Parathyroid adenoma (tissue), 2 donors: Measurements from ENCODE around the gene SH3BP2.

Source experiments
- H2AFZ ChIP-seq: fragments of 300-600 bp; sonication (generic); one replicate; pipeline ENCODE4 v1.7.0; 2017; ENCODE audit warnings: antibody characterized with exemption, mild to moderate bottlenecking
- H3K27ac ChIP-seq: fragments of 300-600 bp; sonication (generic); one replicate; pipeline ENCODE4 v1.7.0; 2017
- H3K27me3 ChIP-seq: fragments of 300-600 bp; sonication (generic); one replicate; pipeline ENCODE4 v1.7.0; 2017; ENCODE audit warnings: low read length; ENCODE audit not compliant: control insufficient read depth, insufficient read depth
- H3K36me3 ChIP-seq: fragments of 300-600 bp; sonication (generic); one replicate; pipeline ENCODE4 v1.7.0; 2017; ENCODE audit warnings: low read length; ENCODE audit not compliant: control insufficient read depth, insufficient read depth
- H3K4me1 ChIP-seq: fragments of 300-600 bp; sonication (generic); one replicate; pipeline ENCODE4 v1.7.0; 2017; ENCODE audit warnings: control low read depth
- H3K4me2 ChIP-seq: fragments of 300-600 bp; sonication (generic); one replicate; pipeline ENCODE4 v1.7.0; 2017; ENCODE audit warnings: low read length
- H3K4me3 ChIP-seq: fragments of 300-600 bp; sonication (generic); one replicate; pipeline ENCODE4 v1.7.0; 2017; ENCODE audit warnings: low read depth, low read length
- H3K79me2 ChIP-seq: fragments of 300-600 bp; sonication (generic); one replicate; pipeline ENCODE4 v1.7.0; 2017; ENCODE audit warnings: control low read depth
- H3K9ac ChIP-seq: fragments of 300-600 bp; sonication (generic); one replicate; pipeline ENCODE4 v1.7.0; 2017; ENCODE audit warnings: mild to moderate bottlenecking
- H3K9me3 ChIP-seq: fragments of 300-600 bp; sonication (generic); one replicate; pipeline ENCODE4 v1.7.0; 2017; ENCODE audit warnings: low read length; ENCODE audit not compliant: control insufficient read depth
- CTCF ChIP-seq: fragments of 300-600 bp; sonication (generic); IDR thresholded peaks from one replicate; pipeline ENCODE4 v1.7.0; 2017; ENCODE audit warnings: antibody characterized with exemption, mild to moderate bottlenecking
- donor health status: primary hyperparathyroidism.

SH3BP2 gene

DNA sequence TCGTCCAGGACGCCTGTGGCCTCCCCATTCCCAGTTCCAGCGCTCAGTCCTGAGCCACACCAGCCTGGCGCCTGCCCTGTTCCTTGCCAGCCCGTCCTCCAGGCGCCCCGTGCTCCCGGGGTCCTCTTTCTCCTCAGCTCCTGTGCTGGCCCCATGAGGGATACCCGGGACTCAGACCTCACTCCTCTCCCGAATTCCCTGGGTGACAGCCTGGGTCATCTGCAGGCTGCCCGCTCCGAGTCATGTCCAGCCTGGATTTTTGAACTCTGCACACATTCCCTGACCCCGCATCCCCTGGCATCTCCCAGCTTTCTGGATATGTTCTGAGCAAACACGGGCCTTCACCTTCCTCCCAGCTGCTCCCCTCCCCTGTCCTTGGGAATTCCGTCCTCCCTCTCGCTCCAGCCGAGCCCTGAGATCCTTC lies 35.9 kb downstream of the SH3BP2 start:
- Histone ChIP-seq H3K4me2 (no peak overlapping the region), H3K27me3 (no peaks in the 10 kb centered on the region), H3K4me1 (no peaks in the 10 kb centered on the region), H3K9me3 (no peaks in the 10 kb centered on the region), H3K36me3 (no peaks in the 10 kb centered on the region), H2AFZ (no peak overlapping the region), H3K27ac (no peak overlapping the region), H3K79me2 (no peaks in the 10 kb centered on the region), H3K9ac (no peak overlapping the region), H3K4me3 (no peak overlapping the region)
- TF ChIP-seq CTCF, result no peak

DNA sequence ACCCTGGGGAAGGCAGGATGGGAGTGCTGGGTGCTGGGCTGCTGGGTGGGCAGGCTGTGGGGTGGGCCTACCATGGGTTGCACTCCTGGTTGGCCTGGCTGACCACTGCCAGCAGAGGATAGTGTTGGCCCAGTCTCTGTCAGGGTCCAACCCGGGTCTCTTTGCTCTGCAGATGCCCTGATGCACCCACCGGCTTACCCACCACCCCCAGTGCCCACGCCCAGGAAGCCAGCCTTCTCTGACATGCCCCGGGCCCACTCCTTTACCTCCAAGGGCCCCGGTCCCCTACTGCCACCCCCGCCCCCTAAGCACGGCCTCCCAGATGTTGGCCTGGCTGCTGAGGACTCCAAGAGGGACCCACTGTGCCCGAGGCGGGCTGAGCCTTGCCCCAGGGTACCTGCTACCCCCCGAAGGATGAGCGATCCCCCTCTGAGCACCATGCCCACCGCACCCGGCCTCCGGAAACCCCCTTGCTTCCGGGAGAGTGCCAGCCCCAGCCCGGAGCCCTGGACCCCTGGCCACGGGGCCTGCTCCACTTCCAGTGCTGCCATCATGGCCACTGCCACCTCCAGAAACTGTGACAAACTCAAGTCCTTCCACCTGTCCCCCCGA lies 36.5 kb downstream of the SH3BP2 start:
- H3K36me3 ChIP-seq, result no peaks in the 10 kb centered on the region

DNA sequence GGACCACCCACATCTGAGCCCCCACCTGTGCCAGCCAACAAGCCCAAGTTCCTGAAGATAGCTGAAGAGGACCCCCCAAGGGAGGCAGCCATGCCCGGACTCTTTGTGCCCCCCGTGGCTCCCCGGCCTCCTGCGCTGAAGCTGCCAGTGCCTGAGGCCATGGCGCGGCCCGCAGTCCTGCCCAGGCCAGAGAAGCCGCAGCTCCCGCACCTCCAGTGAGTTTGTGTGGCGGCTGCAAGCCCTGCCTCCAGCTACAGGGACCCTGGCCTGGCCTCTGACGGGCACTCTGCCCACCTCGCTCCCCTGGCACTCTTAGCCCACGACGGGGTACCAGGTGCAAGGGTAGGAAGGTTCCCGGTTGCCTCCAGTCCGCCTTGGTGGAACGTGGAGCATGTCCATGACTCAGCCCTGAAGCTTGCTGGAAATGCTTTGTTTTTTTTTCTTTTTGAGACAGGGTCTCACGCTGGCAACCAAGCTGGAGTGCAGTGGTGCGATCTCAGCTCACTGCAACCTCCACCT lies 37.1 kb downstream of the SH3BP2 start:
- H3K4me3 ChIP-seq, result no peak overlapping the region
- no peak for TF ChIP-seq CTCF
- H3K36me3 ChIP-seq, result no peaks in the 10 kb centered on the region

More for the DNA sequence above, 36.5 kb downstream of the SH3BP2 start:
- no peak overlapping the region for H2AFZ ChIP-seq
- no peak for TF ChIP-seq CTCF
- no peak overlapping the region for H3K9ac ChIP-seq
- H3K4me3 ChIP-seq, result no peak overlapping the region
- H3K9me3 ChIP-seq, result no peaks in the 10 kb centered on the region
- no peak overlapping the region for H3K4me2 ChIP-seq
- H3K4me1 ChIP-seq, result no peaks in the 10 kb centered on the region
- no peaks in the 10 kb centered on the region for H3K79me2 ChIP-seq
- no peaks in the 10 kb centered on the region for H3K27me3 ChIP-seq
- H3K27ac ChIP-seq, result no peak overlapping the region

GRCh38 chr4:2830632-2831610 lies 38.0 kb downstream of the SH3BP2 start:
- Histone ChIP-seq H3K4me3 (no peak overlapping the region), H2AFZ (no peak overlapping the region), H3K27me3 (no peaks in the 10 kb centered on the region), H3K27ac (no peak overlapping the region), H3K9ac (no peak overlapping the region), H3K9me3 (no peaks in the 10 kb centered on the region), H3K36me3 (no peaks in the 10 kb centered on the region), H3K4me2 (no peak overlapping the region), H3K4me1 (no peaks in the 10 kb centered on the region), H3K79me2 (no peaks in the 10 kb centered on the region)
- no peak for TF ChIP-seq CTCF

More for the DNA sequence above, 37.1 kb downstream of the SH3BP2 start:
- Histone ChIP-seq H3K4me2 (no peak overlapping the region), H2AFZ (no peak overlapping the region), H3K9ac (no peak overlapping the region), H3K4me1 (no peaks in the 10 kb centered on the region), H3K9me3 (no peaks in the 10 kb centered on the region), H3K27ac (no peak overlapping the region), H3K79me2 (no peaks in the 10 kb centered on the region), H3K27me3 (no peaks in the 10 kb centered on the region)
